GM11168 (cell line): ENCODE data around the gene GPRIN2.
"Not testable (repeated sequence)": the region's sequence is repeated elsewhere in the genome, so short reads cannot be mapped to it uniquely, and the experiment has no call there.

ENCODE experiments used
- in situ Hi-C: fragments of 300-500 bp; cut with MboI; formaldehyde crosslinking; loops from one replicate; pipeline ENCODE4 v1.12.0; 2022; ENCODE audit warnings: low sequenced_read_pairs; ENCODE audit not compliant: unreplicated experiment

The GPRIN2 gene

GRCh38 chr10:46556515-46557318 lies at the start of gene GPRIN2:
Gene GPRIN2, minus strand, starts transcription at chr10:46556658. Its CDS starts 5,922 bp downstream, at chr10:46550736.
- in situ Hi-C loops: loop anchor here (25.0 kb wide), 1 partner anchor 244 kb away; no protein-coding TSS in a partner anchor

- in situ Hi-C loops: not testable (repeated sequence)
Measured at GRCh38 chr10:46600516-46600915, 44.1 kb upstream of the GPRIN2 start.

- in situ Hi-C loops: not testable (repeated sequence)
Measured at GRCh38 chr10:46597616-46598246, 41.3 kb upstream of the GPRIN2 start.

GRCh38 chr10:46596570-46596969 lies 40.1 kb upstream of the GPRIN2 start:
- in situ Hi-C loops: not testable (repeated sequence)

- in situ Hi-C loops: not testable (repeated sequence)
Measured at GRCh38 chr10:46594453-46595063, 38.1 kb upstream of the GPRIN2 start.

GRCh38 chr10:46593307-46593706 lies 36.8 kb upstream of the GPRIN2 start:
- in situ Hi-C loops: not testable (repeated sequence)

- in situ Hi-C loops: not testable (repeated sequence)
Measured at GRCh38 chr10:46591053-46591452, 34.6 kb upstream of the GPRIN2 start.

GRCh38 chr10:46589589-46589988 lies 33.1 kb upstream of the GPRIN2 start:
- in situ Hi-C loops: not testable (repeated sequence)

GRCh38 chr10:46588221-46588620 lies 31.8 kb upstream of the GPRIN2 start:
- in situ Hi-C loops: not testable (repeated sequence)

- in situ Hi-C loops: not testable (repeated sequence)
Measured at GRCh38 chr10:46587546-46587945, 31.1 kb upstream of the GPRIN2 start.

- in situ Hi-C loops: not testable (repeated sequence)
Measured at GRCh38 chr10:46585246-46585645, 28.8 kb upstream of the GPRIN2 start.

- in situ Hi-C loops: not testable (repeated sequence)
Measured at GRCh38 chr10:46584196-46584595, 27.7 kb upstream of the GPRIN2 start.

GRCh38 chr10:46582568-46582967 lies 26.1 kb upstream of the GPRIN2 start:
- in situ Hi-C loops: not testable (repeated sequence)

- in situ Hi-C loops: not testable (repeated sequence)
Measured at GRCh38 chr10:46581997-46582396, 25.5 kb upstream of the GPRIN2 start.

GRCh38 chr10:46579378-46579777 lies 22.9 kb upstream of the GPRIN2 start:
- in situ Hi-C loops: not testable (repeated sequence)

GRCh38 chr10:46578474-46579178 lies 22.2 kb upstream of the GPRIN2 start, which contains the start of gene SYT15:
Gene SYT15, plus strand, starts transcription at chr10:46579128. Its CDS starts 41 bp downstream, at chr10:46579169.
- in situ Hi-C loops: not testable (repeated sequence)

- in situ Hi-C loops: not testable (repeated sequence)
Measured at GRCh38 chr10:46577624-46578473, 21.4 kb upstream of the GPRIN2 start.

GRCh38 chr10:46573884-46574283 lies 17.4 kb upstream of the GPRIN2 start:
- in situ Hi-C loops: loop anchor here (25.0 kb wide), 1 partner anchor 262 kb away; no protein-coding TSS in a partner anchor

GRCh38 chr10:46573314-46573713 lies 16.9 kb upstream of the GPRIN2 start:
- in situ Hi-C loops: loop anchor here (25.0 kb wide), 1 partner anchor 261 kb away; no protein-coding TSS in a partner anchor
